SK-N-MC (cell line): Measurements from ENCODE around the gene TMEM163.

ENCODE experiments used
- EZH2 ChIP-seq: fragments of 200-600 bp; sonication (generic); IDR thresholded peaks from one replicate; pipeline ENCODE4 v1.6.1; 2017; ENCODE audit warnings: antibody characterized with exemption
- FOXP2 ChIP-seq: optimal IDR thresholded peaks from 2 replicates; pipeline ENCODE3; 2011; ENCODE audit warnings: mild to moderate bottlenecking, moderate library complexity; ENCODE audit not compliant: insufficient read depth; ENCODE audit errors: extremely low read length, control extremely low read depth
- POLR2AphosphoS5 ChIP-seq: IDR thresholded peaks from 2 replicates; pipeline ENCODE4 v1.6.1; 2012; ENCODE audit warnings: mild to moderate bottlenecking, low read depth, low read length, borderline replicate concordance

- TF ChIP-seq EZH2 (no peak), POLR2AphosphoS5 (no peak), FOXP2 (no peak)
These were observed 216.7 kb downstream of the TMEM163 start for GRCh38 chr2:134502104-134502503.
